IPS DF 4.7 (cell line): ENCODE results near the gene POM121L12.

Experiments used
- DNase-seq: peaks from one replicate; pipeline ENCODE4 v3.0.0-alpha.2; 2013; ENCODE audit warnings: low spot score; ENCODE audit errors: extremely low read depth

POM121L12 gene

GRCh38 chr7:53035499-53036412 is at the start of gene POM121L12:
Gene POM121L12, plus strand, starts transcription at chr7:53035633. Its CDS starts 39 bp downstream, at chr7:53035672.
- no peak for DNase-seq

- no peak for DNase-seq
Observed at GRCh38 chr7:52992001-52992400, 43.4 kb upstream of the POM121L12 start.

DNA sequence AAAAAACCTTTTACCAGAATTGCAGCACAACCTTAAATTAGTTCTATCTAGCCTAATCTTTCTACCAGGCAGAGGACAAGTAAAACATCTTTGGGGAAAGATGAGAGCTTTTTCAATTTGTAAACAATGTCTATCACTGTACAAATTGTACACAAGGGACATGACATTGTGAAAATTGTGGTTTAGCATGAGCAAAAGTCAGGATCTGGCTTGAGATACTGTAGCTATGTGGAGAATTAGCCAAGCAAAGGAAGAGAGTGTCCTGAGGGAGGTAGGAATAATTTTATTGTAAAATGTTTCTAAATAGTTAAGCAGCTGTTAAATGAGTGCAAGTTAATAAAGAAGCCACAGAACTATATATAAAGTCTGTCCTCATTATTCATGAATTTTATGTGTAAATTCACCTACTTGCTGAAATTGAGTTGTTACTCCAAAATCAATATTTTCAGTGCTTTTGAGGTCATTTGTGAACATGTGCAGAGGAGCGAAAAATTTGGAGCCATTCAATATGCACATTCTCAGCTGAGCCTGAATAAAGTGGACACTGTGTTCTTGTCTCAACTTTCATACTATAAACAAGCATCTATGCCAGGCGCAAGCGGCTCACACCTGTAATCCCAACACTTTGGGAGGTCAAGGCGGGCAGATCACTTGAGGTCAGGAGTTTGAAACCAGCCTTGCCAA is 42.8 kb upstream of the POM121L12 start:
- DNase-seq, result no peak

GRCh38 chr7:52995676-52996075 is 39.8 kb upstream of the POM121L12 start:
- no peak for DNase-seq

DNA sequence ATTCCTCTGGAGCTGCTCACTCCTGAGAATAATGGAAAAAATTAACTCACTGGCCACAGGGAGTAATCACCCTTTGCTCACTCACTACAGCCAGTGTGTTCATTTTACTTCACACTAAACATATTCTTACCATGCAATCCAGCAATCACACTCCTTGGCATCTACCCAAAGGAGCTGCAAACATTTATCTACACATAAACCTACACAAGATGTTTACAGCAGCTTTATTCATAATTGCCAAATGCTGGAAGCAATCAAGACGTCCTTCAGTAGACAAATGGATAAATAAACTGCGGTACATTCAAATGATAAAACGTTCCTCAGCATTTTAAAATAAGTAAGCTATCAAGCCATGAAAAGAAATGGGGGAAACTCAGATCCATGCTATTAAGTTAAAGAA is 34.2 kb upstream of the POM121L12 start:
- DNase-seq, result no peak

DNA sequence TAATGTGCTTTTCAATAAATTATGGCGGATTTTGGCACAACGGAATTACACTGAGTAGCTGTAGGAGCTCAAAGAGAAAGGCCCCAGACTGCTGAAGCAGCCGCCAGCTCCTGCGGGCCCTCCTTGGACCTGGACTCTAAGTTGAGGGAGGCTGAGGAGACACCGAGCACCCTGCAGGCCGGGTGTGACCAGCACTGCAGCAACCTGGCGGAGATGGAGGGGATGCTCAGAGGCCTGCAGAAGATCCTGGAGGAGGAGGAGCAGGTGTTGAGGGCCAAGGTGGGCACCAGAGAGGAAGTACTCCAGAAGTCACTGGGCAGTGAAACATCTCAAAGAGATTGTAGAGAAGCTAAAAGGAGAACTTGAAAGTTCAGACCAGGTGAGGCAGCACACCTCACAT is 33.0 kb upstream of the POM121L12 start:
- no peak for DNase-seq

DNA sequence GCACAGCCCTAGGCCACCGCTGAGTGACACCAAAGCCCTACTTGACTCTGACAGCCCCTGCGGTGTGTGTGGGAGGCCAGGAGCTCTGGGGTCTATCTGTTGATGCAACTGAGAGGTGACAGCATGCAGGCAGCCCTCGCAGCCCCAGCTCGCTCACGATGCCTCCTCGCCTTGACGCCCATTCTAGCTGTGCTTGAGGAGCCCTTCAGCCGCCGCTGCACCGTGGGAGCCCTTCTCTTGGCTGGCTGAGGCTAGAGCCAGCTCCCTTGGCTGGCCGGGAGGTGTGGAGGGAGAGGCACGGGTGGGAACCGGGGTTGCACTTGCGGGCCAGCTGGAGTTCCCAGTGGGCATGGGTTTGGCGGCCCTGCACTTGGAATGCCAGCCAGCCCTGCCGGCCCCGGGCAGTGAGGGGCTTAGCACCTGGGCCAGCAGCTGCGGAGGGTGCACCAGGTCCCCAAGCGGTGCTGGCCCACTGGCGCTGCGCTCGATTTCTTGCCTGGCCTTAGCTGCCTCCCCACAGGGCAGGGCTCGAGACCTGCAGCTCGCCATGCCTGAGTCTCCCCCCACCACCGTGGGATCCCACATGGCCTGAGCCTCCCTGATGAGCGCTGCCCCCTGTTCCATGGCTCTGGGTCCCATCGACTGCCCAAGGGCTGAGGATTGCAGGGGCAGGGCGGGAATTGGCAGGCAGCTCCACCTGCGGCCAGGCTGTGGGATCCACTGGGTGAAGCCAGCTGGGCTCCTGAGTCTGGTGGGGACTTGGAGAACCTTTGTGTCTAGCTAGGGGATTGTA is 31.6 kb upstream of the POM121L12 start:
- no peak for DNase-seq

GRCh38 chr7:53013925-53014324 is 21.5 kb upstream of the POM121L12 start:
- no peak for DNase-seq

DNA sequence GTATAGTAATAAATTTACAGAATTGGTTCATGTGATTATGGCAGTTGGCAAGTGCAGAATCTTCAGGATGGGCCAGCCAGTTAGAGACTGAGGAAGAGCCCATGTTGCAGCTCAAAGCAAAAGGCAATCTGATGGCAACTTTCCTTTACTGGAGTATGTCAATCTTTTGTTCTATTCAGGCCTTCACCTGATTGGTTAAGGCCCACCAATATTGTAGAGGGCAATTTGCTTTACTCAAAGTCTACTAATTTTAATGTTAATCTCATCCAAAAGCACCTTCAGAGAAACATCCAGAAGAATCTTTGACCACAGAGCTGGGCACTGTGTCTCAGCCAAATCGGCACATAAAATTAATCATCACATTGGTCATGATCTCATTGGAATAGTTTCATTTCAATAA is 20.0 kb upstream of the POM121L12 start:
- no peak for DNase-seq

- DNase-seq, result no peak
Observed at GRCh38 chr7:53022893-53023292, 12.5 kb upstream of the POM121L12 start.

DNA sequence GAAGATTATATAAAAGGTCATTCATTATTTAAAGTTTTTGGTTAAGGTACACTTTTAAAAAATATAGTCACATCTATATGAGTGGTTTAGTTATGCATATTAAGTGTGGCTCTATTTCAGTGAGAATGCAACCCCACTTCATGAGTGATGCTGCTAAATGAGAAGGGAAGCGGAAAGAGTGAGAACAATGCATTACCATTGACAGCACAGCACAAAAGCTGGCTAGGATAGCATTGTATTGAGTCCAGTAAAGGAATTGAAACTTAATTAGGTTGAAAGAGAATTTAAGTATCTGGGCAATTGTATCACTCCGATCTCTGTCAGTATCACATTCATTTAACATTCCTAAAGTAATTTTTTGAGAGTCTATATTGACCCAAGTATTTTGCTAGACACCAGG is 13.2 kb downstream of the POM121L12 start:
- no peak for DNase-seq

GRCh38 chr7:53050433-53050832 is 15.0 kb downstream of the POM121L12 start:
- no peak for DNase-seq

DNA sequence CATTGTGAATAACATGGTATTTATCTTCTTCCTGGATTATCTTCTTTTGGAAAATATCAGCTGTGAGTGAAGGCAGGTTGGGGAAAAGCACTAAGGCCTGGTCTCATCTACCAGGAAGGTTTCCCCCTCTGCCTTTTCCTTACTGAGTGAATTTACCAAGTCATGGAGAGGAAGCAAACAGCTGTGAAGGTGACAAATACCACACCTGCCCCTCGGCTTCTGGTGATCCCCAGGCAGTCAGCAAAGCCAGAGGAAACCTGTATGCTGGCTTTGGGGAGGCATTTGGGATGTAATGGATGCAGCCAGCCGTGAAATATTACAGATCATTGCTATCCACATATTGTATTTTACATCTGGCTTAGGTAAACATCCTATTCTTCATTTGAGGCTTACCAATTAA is 24.2 kb downstream of the POM121L12 start:
- DNase-seq, result no peak

DNA sequence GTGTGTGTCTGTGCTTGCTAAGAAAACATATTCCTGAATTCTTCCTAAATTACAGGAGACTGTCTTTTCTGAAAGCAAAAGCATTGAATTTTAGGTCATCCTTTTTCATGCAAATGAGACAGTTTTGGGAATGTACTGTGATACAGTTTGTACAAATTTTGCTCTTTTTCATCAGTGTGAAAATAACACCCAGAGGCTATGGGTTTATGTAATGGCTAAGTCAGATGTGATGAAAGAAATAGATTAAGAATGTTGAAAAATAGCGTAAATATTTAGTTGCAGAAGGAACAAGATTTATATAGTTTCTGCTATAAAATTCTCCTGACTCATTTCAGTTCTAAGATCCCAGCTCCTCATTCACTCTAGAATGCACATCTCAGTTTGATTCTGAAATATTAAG is 24.6 kb downstream of the POM121L12 start:
- DNase-seq, result no peak

DNA sequence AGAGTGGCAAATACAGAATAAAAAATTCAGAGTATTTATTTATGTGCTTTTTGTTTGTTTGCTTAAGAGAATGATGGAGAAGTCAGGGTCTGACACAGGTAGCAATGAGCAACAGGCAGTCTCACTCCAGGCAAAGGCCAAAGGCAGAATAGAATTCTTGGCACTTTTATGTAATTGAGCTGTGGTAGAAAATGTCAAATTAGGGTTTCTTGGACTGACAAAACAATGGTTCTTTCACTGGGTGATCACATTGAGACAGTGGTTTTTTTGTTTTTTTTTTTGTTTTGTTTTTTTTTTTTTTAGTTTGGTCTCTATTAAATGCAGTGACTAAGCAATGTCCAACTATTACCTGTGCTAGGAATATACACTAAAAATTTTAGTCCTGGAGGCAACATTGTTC is 27.4 kb downstream of the POM121L12 start:
- no peak for DNase-seq

DNA sequence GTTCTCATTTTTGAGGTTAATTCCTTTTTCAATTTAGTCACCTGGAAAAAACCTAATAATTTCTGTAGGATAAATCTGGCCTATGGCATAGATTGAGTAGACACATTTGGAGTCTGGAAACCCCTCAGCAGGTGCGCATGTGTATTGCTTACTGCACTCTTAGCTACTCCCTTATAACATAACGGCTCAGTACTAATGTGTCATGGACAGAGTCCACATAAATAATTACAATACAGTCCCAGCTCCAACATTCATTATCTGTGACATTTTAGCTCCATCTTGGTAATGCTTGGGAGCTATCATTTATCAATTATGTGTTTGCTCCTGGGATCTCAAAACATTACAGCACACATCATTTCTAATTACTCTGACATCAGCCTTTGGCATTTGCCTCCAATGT is 33.2 kb downstream of the POM121L12 start:
- DNase-seq, result no peak

DNA sequence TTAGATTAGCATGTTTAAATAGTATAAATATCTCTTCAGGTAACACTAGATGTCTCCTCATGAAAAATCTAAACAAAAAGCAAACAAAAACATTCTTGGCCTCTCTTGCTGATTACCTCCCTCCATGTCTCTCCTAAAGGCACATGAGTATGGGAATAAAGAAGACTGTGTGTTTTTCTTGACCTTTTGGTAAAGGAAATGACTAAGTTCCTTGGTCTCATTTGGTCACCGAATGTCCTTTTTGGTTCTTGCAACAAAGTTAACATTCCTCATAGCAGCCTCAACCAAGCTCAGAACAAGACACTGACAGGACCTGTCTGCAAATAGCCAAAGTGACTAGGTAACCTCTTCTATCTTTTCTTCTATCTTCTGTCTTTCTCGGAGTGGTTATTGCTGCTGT is 35.5 kb downstream of the POM121L12 start:
- no peak for DNase-seq
